GM19328 (cell line): ENCODE measurements around the gene RNF39.
"Not testable (repeated sequence)": the region's sequence is repeated elsewhere in the genome, so short reads cannot be mapped to it uniquely, and the experiment has no call there.

Source experiments
- ATAC-seq: cut with Tn5 transposase; IDR thresholded peaks from one replicate; pipeline ENCODE4 v1.9.1; 2021; ENCODE audit warnings: mild to moderate bottlenecking, moderate library complexity; ENCODE audit not compliant: unreplicated experiment

The RNF39 gene

DNA sequence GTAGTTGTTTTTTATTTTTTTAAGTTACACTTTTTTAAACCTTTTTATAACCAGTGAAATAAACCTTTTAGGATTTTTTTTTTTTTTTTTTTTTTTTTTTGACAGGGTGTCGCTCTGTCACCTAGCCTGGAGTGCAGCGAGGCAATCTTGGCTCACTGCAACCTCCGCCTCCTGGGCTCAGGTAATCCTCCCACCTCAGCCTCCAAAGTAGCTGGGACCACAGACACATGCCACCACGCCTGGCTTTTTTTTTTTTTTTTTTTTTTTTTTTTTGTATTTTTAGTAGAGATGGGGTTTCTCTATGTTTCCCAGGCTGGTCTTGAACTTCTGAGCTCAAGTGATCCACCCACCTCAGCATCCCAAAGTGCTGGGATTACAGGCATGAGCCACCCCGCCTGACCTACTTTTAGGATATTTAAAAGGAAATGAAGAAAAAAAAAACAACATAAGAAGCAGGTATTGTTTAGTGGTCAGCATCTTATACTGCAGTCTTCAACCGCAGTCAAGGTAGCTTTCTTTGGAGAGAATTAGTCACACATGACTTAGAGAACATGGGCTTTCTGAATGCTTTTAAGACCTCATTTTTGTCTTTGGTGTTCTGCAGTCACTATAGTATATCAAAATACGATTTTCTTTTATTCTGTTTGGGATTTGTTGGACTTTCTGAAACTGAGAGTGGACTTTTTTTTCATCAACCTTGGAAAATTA is 12.9 kb downstream of the RNF39 start:
- no peak for ATAC-seq

DNA sequence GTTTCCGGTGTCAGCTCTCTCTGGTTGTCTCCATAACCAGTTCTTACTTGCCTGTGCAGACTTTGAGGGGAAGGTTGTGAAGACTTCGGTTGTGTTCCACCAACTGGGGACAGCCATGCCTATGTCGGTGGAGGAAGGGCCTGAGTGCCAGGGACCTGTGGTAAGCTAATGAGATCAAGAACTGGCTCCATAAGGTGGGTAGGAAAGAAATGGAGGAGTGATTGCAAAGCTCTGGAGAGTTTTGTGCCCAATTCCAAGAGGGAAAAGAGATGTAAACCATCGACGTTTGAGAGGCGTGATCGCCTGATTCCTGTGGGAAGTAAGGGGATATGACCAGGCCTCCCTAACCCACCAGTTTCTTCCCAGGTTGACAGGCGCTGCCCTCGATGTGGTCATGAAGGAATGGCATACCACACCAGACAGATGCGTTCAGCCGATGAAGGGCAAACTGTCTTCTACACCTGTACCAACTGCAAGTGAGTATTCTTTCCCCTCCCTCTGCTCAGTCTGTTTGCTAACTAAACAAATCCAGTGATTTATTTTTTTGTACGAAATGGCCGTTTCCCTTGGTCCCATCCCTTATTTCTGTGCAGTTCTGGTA is 13.6 kb downstream of the RNF39 start:
- ATAC-seq: peak; percentile 18

GRCh38 chr6:30061092-30061857 is 14.3 kb downstream of the RNF39 start, which contains the start of gene POLR1H:
TSS of gene POLR1H (plus strand) at chr6:30061265. CDS start at chr6:30061525, 260 bp downstream.
- peak; percentile 84 for ATAC-seq

- ATAC-seq: no peak
These were observed 14.9 kb downstream of the RNF39 start for GRCh38 chr6:30060606-30061091.

- ATAC-seq: no peak
These were observed 20.1 kb downstream of the RNF39 start for GRCh38 chr6:30055513-30055912.

DNA sequence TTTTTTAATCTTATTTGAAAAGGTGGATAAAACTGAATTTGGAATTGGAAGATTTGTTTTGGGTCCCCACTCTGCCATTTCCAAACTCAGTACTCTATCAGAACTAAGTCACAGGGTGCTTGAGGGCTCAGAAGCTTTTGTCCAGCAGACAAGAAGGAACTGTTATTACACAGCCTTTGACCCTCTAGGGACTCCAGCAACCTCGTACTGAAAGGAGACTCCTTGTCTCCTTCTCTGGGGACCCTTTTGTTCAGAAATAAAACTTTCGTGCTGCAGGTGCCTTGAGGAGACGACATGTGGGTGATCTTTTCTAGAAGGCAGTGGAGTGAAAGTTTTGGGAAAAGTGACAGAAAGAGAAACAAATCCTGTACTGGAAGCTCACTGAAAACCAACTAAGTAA is 21.9 kb downstream of the RNF39 start:
- ATAC-seq: no peak

GRCh38 chr6:30047220-30047619 is 28.3 kb downstream of the RNF39 start:
- no peak for ATAC-seq

DNA sequence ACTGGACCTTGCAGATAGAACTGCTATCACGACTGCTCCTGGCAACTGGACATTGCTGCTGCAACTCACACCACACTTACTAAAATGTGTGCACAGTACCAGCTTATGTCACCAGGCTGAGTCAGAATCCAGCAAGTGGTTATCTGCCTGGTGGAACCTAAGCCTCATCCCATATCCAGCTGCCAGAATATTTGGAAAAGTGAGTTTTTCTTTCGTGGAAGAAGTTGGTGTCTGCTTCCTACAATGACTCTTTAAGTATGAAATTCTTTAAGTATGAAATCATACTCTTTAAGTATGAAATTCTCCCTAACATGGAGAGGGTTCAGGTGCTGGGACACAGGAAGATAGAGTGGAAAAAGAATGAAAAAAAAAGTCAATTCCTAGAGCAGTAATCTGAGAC is 30.9 kb downstream of the RNF39 start:
- ATAC-seq: no peak

DNA sequence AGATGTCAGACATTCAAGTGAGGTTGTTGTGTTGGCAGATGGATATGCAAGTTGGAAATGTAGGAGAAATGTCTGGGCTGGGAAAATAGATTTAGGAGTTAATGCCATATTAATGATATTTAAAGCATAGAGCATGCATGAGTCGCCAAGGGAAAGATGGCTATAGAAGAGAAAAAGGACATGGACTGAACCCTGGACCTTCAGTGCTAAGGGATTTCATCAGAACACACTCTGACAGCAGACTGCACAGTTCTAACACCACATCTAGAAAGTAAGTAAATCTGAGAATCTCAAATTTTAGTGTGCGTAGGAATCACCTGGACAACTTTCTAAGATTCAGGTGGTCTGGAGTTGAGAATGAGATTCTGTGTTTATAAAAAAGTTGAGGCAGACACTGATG is 31.8 kb downstream of the RNF39 start:
- ATAC-seq: no peak

DNA sequence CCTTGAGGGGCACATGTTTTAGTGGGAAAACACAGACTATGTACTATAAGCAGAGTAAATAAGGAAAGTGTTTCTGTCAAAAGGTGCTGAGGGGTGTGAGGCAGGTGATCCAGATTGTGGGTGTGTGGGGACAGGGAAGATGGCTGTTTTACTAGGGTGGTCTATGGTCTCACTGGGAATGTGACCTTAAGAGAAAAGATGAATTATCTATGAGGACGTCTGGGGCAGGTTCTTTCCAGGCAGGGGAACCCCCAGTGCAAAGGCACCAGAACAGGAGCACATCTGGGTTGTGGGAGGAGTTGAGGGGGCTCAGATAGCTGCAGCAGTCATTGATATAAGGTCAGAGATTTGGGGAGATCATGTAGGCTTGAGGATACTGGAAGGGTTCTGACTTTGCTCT is 32.7 kb downstream of the RNF39 start:
- no peak for ATAC-seq

GRCh38 chr6:30042476-30042875 is 33.1 kb downstream of the RNF39 start:
- ATAC-seq: no peak

DNA sequence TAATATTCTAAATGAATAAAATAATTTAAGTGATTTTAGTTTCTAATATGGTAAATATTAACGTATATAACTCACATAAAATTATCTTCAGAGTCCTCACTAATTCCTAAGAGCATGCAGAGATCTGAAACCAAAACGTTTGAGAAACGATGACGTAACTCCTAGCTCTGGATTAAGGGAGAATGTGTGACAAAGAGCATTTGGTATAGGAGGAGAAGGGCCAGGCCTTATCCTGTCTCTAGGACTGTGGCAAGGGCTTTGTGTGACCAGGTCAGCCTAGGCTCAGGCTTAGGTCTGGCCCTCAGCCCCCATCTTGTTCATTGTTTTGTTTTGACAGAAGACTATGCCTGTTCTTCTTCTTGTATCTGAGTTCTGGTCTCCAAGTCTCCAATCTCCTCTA is 33.7 kb downstream of the RNF39 start:
- ATAC-seq: no peak

- ATAC-seq: no peak
These were observed 34.3 kb downstream of the RNF39 start for GRCh38 chr6:30041221-30041620.

- ATAC-seq: no peak
These were observed 38.3 kb downstream of the RNF39 start for GRCh38 chr6:30037182-30037788.

- no peak for ATAC-seq
These were observed 39.8 kb downstream of the RNF39 start for GRCh38 chr6:30035784-30036183.

DNA sequence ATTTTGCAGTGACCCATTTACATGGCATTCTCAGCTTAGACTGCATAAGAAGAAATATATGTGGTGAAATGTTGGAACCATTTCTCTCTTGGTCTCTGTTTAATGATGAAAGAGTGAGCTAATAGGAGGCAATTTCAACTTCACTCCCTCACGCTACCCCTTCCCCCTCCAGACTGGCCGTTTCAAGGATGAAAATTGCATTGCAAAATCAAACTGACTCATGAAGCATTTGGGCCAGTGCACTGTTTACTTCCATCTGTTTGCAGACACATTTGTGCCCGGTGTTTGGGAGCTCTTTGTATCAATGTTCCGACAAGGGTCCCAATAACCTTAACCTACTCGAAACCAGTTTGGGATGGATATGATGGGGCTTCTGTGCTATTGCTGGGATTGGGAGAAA is 42.1 kb downstream of the RNF39 start:
- ATAC-seq: not testable (repeated sequence)

GRCh38 chr6:30031381-30031780 is 44.2 kb downstream of the RNF39 start:
- ATAC-seq: no peak

GRCh38 chr6:30029588-30029987 is 46.0 kb downstream of the RNF39 start:
- no peak for ATAC-seq

- no peak for ATAC-seq
These were observed 50.4 kb downstream of the RNF39 start for GRCh38 chr6:30025186-30025585.

DNA sequence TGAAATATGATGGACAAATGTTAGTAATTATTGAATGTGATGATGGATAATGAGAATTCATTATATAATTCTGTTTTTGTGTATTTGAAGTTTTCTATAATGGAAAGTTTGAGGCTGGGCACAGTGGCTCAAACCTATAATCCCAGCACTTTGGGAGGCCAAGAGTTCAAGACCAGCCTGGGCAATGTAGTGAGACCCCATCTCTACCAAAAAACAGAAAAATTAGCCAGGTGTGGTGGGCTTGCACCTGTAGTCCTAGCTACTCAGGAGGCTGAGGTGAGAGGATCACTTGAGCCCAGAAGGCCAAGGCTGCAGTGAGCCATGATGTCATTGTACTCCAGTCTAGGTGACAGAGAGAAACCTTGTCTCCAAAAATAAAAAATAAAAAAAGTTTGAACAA is 52.9 kb downstream of the RNF39 start:
- ATAC-seq: not testable (repeated sequence)

DNA sequence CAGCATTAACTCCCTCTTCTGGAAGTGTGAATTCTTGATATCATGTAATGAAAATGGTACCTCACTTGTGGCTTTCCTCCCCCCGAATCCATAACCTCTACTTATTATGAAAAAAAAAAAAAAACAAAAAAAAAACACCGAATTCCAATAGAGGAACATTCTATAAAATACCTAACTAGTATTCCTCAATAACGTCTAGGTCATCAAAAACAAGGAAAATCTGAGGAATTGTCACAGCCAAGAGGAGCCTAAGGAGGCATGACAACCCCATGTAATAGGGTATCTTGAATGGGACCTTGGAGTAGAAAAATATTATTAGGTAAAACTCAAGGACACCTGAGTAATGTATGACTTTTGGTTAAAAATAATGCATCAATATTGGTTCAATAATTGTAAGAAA is 53.4 kb downstream of the RNF39 start:
- no peak for ATAC-seq
